Measurements from ENCODE around the gene RC3H2. TPM values are rescaled to one million over a fixed set of nuclear protein-coding genes. Genes with fewer than 3 reads are reported as not detected.

RC3H2 gene
- total and polyA plus RNA-seq, 12 donors: 7.1 to 52.2 (median 42.9) TPM

DNA sequence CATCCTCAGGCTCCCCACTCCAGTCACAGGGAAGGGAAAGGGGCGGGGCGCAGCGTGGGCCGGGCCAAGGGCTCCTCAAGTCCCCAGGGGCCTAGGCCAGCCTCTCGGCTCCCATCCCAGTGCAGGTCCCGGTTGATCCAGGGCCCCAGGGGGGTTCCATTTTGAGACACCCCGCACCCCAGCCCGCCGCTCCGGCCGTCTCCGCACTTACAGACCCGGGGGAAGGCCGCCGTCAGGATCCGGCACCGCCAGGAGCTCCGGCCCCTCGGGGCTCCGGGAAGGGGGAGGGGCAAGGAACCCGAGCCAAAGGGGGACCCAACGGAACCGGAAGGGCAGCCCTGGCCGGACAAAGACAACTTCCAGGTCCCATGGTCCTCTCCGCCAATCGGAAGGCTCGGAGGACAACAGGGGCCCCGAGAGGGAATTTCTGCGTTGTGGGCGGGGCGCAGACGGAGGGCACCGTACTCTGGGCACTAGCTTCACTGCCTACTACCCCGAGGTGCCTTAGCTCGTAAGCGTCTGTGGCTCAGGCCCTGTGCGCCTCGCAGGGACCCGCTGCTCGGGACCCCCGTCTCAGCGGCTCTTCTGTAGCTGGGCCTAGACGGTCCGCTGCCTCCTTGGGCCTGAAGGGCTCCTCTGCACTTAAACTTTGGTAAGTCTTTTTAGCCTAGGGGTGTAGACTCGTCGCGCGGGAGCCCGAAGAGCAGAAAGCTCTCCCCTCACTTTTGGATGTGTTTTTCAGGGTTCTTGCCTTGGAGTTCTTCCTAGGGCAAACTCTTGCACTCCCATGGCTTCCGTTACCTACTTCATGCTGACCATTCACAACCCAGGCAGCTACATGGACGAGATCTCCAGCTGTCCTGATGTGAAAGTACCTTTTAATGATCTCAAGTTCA, 26.3 kb upstream of the RC3H2 start, which contains the start of gene ZBTB26:
Gene ZBTB26, minus strand, starts transcription at position 287 of the 896 bp plus-strand sequence. CDS start 11,578 bp downstream, outside the sequence.
- ATAC-seq (peak; percentile 98 to 99 (median 98)), DNase-seq (peak; percentile 93 to 96)
- intact Hi-C loops (cut with DNase I): loop anchor here in 2 of 10 donors (1.0 to 5.0 kb wide), 3 partner anchors 9 to 46 kb away; partner anchors contain the start of gene RC3H2 (in 1 of the 2)
- peaks cover 0 to 14% (median 2%) of the 10 kb centered on the region in 9 donors for H3K36me3 ChIP-seq
- 0 to 1% methylated on average over 51 of the region's 51 CpGs for WGBS, 2 donors
- no peaks in the 10 kb centered on the region for H3K27me3 ChIP-seq
- peaks cover 3 to 41% (median 32%) of the 10 kb centered on the region in 9 donors for H3K4me1 ChIP-seq
- no peaks in the 10 kb centered on the region for H3K9me3 ChIP-seq
- H3K4me3 ChIP-seq: peak within 1 kb of the TSS; percentile 62 to 94 (median 84)
- peak within 1 kb of the TSS; percentile 36 to 96 (median 90) for H3K27ac ChIP-seq
- no peak for TF ChIP-seq CTCF (IDR thresholded peaks at IDR 0.05)

GRCh38 chr9:122930541-122931225, 25.5 kb upstream of the RC3H2 start:
- peaks cover 0 to 10% (median 0%) of the 10 kb centered on the region in 9 donors for H3K36me3 ChIP-seq
- intact Hi-C loops (cut with DNase I): loop anchor here in 2 of 10 donors (1.0 to 5.0 kb wide), 3 partner anchors 10 to 47 kb away; partner anchors contain the start of gene RC3H2 (in 1 of the 2)
- TF ChIP-seq CTCF (IDR thresholded peaks at IDR 0.05): no peak
- ATAC-seq: no peak
- DNase-seq: no peak
- H3K27ac ChIP-seq: peak overlapping the region; percentile 36 to 96 (median 90)
- 24 to 27% methylated on average over 10 of the region's 10 CpGs for WGBS, 2 donors
- H3K4me3 ChIP-seq: peak overlapping the region; percentile 62 to 94 (median 84)
- H3K27me3 ChIP-seq: no peaks in the 10 kb centered on the region
- H3K4me1 ChIP-seq: peaks cover 3 to 41% (median 32%) of the 10 kb centered on the region in 9 donors
- no peaks in the 10 kb centered on the region for H3K9me3 ChIP-seq

GRCh38 chr9:122929796-122930354, 24.7 kb upstream of the RC3H2 start:
- Histone ChIP-seq H3K9me3 (no peaks in the 10 kb centered on the region), H3K27me3 (no peaks in the 10 kb centered on the region), H3K4me3 (peak overlapping the region in 2 of 10 donors; percentile 78 to 85), H3K4me1 (peaks cover 3 to 41% (median 32%) of the 10 kb centered on the region in 9 donors), H3K27ac (peak overlapping the region in 1 of 10 donors; percentile 12), H3K36me3 (peaks cover 0 to 16% (median 0%) of the 10 kb centered on the region in 9 donors)
- WGBS, 2 donors: 89 to 90% methylated on average over 1 of the region's 1 CpG
- no peak for ATAC-seq
- DNase-seq: no peak
- intact Hi-C loops (cut with DNase I): loop anchor here in 1 of 10 donors (5.0 kb wide), 1 partner anchor 47 kb away; no protein-coding TSS in a partner anchor
- no peak for TF ChIP-seq CTCF (IDR thresholded peaks at IDR 0.05)

- ATAC-seq (no peak), DNase-seq (no peak)
- Histone ChIP-seq H3K4me3 (no peak overlapping the region), H3K27me3 (no peaks in the 10 kb centered on the region), H3K9me3 (no peaks in the 10 kb centered on the region), H3K27ac (no peak overlapping the region), H3K36me3 (peaks cover 0 to 40% (median 5%) of the 10 kb centered on the region in 9 donors), H3K4me1 (peaks cover 0 to 3% (median 0%) of the 10 kb centered on the region in 9 donors)
- WGBS, 2 donors: 83 to 89% methylated on average over 3 of the region's 3 CpGs
- TF ChIP-seq CTCF (IDR thresholded peaks at IDR 0.05): no peak
- intact Hi-C loops (cut with DNase I): no loop called here
These were observed 18.8 kb upstream of the RC3H2 start for GRCh38 chr9:122923947-122924346.
